ENCODE results near the gene NGF.

NGF gene

DNA sequence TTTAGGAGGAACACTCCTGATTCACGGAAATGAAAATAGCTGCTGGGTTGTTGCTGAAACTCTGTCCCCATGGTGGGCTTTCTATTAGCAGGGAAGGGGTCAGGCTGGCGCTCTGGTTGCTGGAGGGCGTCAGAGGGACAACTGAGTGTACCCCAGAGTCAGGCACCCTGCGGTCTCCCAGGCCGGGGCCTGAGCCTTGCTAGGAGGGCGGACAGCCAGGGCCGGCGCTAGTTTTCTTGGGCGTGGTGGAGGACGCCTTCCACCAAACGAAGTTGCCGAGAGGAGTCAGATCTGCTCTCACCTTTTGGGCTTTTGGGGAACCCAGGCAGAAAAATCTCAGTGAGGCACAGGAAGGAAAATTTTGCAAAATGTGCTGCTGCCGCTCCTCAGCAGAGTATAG lies 54.8 kb downstream of the NGF start:
- TF ChIP-seq, protein P1, sequence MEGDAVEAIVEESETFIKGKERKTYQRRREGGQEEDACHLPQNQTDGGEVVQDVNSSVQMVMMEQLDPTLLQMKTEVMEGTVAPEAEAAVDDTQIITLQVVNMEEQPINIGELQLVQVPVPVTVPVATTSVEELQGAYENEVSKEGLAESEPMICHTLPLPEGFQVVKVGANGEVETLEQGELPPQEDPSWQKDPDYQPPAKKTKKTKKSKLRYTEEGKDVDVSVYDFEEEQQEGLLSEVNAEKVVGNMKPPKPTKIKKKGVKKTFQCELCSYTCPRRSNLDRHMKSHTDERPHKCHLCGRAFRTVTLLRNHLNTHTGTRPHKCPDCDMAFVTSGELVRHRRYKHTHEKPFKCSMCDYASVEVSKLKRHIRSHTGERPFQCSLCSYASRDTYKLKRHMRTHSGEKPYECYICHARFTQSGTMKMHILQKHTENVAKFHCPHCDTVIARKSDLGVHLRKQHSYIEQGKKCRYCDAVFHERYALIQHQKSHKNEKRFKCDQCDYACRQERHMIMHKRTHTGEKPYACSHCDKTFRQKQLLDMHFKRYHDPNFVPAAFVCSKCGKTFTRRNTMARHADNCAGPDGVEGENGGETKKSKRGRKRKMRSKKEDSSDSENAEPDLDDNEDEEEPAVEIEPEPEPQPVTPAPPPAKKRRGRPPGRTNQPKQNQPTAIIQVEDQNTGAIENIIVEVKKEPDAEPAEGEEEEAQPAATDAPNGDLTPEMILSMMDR (IDR thresholded peaks at IDR 0.05) = no peak
- TF ChIP-seq ZFX (IDR thresholded peaks at IDR 0.05; ENCODE audit: borderline replicate concordance) = no peak
- no peak overlapping the region for H3K27ac ChIP-seq

DNA sequence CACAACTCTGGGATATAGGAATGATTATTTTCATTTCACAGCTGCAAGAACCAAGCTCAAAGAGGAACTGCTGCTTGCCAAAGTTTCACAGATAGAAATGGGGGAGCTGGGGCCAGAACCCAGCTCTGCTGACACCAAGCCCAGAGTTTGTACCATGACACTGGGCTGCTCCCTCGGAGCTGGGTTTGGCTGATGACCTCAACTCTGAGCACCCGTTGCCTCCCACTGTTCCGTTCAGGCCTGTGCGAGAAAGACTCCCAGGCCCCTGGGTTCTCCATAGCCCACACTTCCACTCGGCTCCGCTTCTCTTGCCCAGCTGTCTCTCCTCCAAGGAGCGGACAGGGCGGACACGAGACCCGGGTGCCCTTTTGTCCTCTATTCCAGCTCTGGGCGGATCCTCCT lies 55.2 kb downstream of the NGF start:
- TF ChIP-seq ZFX (IDR thresholded peaks at IDR 0.05; ENCODE audit: borderline replicate concordance) = no peak
- TF ChIP-seq, protein P1 (IDR thresholded peaks at IDR 0.05) = no peak
- no peak overlapping the region for H3K27ac ChIP-seq

DNA sequence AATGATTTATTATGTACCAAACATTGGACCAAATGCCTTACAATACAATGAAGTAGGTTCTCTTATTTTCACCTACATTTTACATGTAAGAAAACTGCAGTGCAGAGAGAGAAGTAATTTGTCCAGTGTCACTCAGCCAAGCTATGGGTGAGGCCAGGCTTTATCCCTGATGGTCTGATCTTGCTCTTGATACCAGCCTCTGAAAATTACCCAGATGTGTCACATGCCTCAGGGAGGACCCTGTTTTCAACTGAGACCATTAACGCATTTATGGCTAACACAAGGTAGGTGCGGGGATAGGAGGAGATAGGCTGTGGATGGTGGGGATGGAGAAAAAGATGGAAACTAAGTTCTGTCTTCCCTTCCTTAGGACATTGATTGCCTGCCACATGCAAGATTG lies 56.9 kb downstream of the NGF start:
- no peak for TF ChIP-seq ZFX (IDR thresholded peaks at IDR 0.05; ENCODE audit: borderline replicate concordance)
- TF ChIP-seq, protein P1 (IDR thresholded peaks at IDR 0.05) = no peak
- no peak overlapping the region for H3K27ac ChIP-seq

DNA sequence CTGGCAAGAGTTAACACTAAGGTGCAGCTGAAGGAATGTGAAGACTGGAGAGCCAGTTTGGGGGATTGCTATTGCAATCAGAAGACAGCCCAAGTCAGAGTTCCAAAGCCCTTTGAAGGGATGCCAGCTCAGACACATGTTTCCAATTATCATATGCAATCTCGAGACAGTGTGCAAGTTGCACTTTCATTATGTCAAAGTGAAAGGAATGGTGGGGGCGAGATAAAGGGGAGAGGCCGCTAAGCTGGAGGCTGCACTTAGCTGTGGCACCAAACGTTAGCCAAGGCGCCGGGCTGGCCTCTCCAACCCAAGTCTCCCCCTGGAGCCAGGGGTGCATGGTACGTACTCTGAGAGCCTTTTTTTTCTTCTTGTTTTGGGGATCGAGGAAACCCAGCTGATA lies 58.0 kb downstream of the NGF start:
- TF ChIP-seq ZFX (IDR thresholded peaks at IDR 0.05; ENCODE audit: borderline replicate concordance) = no peak
- H3K27ac ChIP-seq = no peak overlapping the region

DNA sequence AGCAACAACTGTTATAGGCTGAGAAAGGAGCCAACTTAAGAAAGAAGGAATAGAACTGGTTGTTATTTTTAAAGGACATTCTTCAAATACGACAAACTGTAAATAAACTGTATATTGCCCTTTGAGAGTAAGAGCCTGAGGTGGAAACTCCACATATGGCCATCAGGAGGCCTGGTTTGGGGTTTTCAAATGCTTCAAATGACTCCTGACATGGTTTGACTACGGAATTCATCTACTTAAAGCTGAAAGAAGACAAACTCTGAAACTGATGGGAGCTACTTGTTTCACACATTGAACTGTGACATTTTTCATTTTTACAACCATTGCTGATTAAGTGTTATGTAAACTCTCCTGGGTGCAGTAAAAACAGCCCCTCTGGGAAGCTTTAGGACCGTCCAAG lies 59.8 kb downstream of the NGF start:
- H3K27ac ChIP-seq = no peak overlapping the region
- TF ChIP-seq, protein P1 (IDR thresholded peaks at IDR 0.05) = no peak
- no peak for TF ChIP-seq ZFX (IDR thresholded peaks at IDR 0.05; ENCODE audit: borderline replicate concordance)

DNA sequence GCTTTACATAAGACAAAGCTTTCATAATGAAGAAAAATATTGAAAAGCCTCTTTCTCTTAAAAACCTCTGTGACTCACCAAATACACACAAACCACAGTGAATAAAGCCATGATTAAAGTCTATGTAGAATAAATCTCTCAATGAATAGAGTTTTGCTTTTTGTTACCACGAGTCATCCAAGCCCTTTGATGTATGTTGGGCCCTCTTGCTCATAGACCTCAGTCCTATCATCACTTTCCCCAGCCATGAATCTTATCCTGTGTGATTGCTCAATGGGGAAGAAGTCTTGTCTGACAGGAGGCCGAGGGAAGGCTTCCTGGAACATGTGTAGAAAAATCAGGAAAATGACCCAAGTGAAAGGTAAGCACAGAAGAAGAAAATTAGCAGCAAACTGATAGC lies 60.8 kb downstream of the NGF start:
- H3K27ac ChIP-seq = no peak overlapping the region
- TF ChIP-seq ZFX (IDR thresholded peaks at IDR 0.05; ENCODE audit: borderline replicate concordance) = no peak
- TF ChIP-seq, protein P1 (IDR thresholded peaks at IDR 0.05) = no peak

DNA sequence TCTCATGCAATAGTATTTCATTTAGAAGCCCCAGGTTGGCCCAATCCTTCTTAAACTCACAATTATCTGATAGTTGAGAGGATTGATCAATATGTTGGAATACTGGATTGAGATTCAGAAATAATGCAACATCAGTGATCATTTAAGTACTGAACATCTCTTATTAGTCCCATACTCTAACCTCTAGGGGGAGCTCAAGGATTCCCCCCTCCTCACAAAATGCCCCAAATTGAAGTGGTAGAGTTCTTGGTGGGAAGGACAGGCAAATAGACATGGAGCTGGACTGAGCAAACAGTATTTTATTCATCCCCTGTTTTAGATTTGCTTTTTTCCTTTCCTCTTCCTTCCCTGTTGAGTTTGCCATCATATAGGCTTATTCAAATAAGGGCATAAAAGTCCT lies 62.8 kb downstream of the NGF start:
- TF ChIP-seq, protein P1 (IDR thresholded peaks at IDR 0.05) = peak; percentile 74
- no peak for TF ChIP-seq ZFX (IDR thresholded peaks at IDR 0.05; ENCODE audit: borderline replicate concordance)
- no peak overlapping the region for H3K27ac ChIP-seq

DNA sequence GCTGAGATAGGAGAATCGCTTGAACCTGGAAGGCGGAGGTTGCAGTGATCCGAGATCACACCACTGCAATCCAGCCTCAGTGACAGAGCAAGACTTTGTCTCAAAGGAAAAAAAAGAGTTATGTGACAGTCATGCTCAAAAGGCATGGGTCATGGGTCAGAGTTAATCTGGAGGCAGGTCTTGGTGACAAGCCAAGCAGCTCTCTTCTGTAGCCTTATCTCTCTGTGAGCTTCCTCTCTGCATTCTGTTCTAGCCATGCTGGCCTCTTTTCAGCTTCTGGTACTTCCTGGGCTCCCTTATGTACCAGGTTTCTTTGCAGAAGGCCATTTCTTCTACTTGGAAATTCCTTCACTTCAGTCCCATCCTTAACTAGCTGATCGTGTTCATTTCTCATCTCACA lies 63.6 kb downstream of the NGF start:
- TF ChIP-seq, protein P1 (IDR thresholded peaks at IDR 0.05) = no peak
- TF ChIP-seq ZFX (IDR thresholded peaks at IDR 0.05; ENCODE audit: borderline replicate concordance) = no peak
- no peak overlapping the region for H3K27ac ChIP-seq

Data from 22Rv1 (cell line).